H9 (cell line): ENCODE measurements around the gene GUF1. TPM values are rescaled to one million over a fixed set of nuclear protein-coding genes. Genes with fewer than 3 reads are reported as not detected.

Source experiments
- DNase-seq: peaks from one replicate; pipeline ENCODE4 v3.0.0-alpha.2; 2017
- H2AFZ ChIP-seq: one replicate; pipeline ENCODE4 v1.6.1; 2013; ENCODE audit warnings: mild to moderate bottlenecking, low read length, control low read depth, moderate library complexity
- H2AK5ac ChIP-seq: 2 replicates; pipeline ENCODE4 v1.6.1; 2013; ENCODE audit warnings: low read length, control low read depth, mixed read lengths; ENCODE audit not compliant: insufficient read length
- H2BK120ac ChIP-seq: one replicate; pipeline ENCODE4 v1.6.1; 2013; ENCODE audit warnings: low read depth, mild to moderate bottlenecking, low read length, control low read depth, inconsistent platforms; ENCODE audit not compliant: poor library complexity, severe bottlenecking
- H2BK12ac ChIP-seq: 2 replicates; pipeline ENCODE4 v1.6.1; 2013; ENCODE audit warnings: low read length, control low read depth, mixed read lengths, low read depth; ENCODE audit not compliant: insufficient read length
- H2BK15ac ChIP-seq: 2 replicates; pipeline ENCODE4 v1.6.1; 2013; ENCODE audit warnings: low read depth, low read length, control low read depth
- H2BK20ac ChIP-seq: one replicate; pipeline ENCODE4 v1.6.1; 2013; ENCODE audit warnings: low read depth, mild to moderate bottlenecking, low read length, control low read depth, inconsistent platforms; ENCODE audit not compliant: poor library complexity, severe bottlenecking
- H2BK5ac ChIP-seq: 2 replicates; pipeline ENCODE4 v1.6.1; 2013; ENCODE audit warnings: low read length, control low read depth, mixed read lengths; ENCODE audit not compliant: insufficient read length
- H3K14ac ChIP-seq: 2 replicates; pipeline ENCODE4 v1.6.1; 2013; ENCODE audit warnings: low read length, control low read depth; ENCODE audit not compliant: insufficient read depth
- H3K18ac ChIP-seq: 2 replicates; pipeline ENCODE4 v1.6.1; 2013; ENCODE audit warnings: low read depth, mild to moderate bottlenecking, mixed read lengths, low read length, control low read depth; ENCODE audit not compliant: insufficient read length
- H3K23ac ChIP-seq: 2 replicates; pipeline ENCODE4 v1.6.1; 2013; ENCODE audit warnings: low read length, control low read depth, mixed read lengths, low read depth; ENCODE audit not compliant: insufficient read length
- H3K23me2 ChIP-seq: 2 replicates; pipeline ENCODE4 v1.6.1; 2013; ENCODE audit warnings: low read depth, mild to moderate bottlenecking, mixed read lengths, low read length, control low read depth; ENCODE audit not compliant: insufficient read length, poor library complexity, severe bottlenecking
- H3K27ac ChIP-seq: 2 replicates; pipeline ENCODE4 v1.5.1; 2013; ENCODE audit warnings: low read length, control low read depth, mixed read lengths, low read depth; ENCODE audit not compliant: insufficient read length
- H3K27me3 ChIP-seq: 2 replicates; pipeline ENCODE4 v1.6.1; 2013; ENCODE audit warnings: low read length, control low read depth, inconsistent platforms; ENCODE audit not compliant: insufficient read depth
- H3K4ac ChIP-seq: 2 replicates; pipeline ENCODE4 v1.6.1; 2013; ENCODE audit warnings: low read depth, mild to moderate bottlenecking, control low read depth, inconsistent platforms, low read length, moderate library complexity
- H3K4me1 ChIP-seq: 2 replicates; pipeline ENCODE4 v1.6.1; 2013; ENCODE audit warnings: low read length, control low read depth, inconsistent platforms; ENCODE audit not compliant: insufficient read depth
- H3K4me2 ChIP-seq: 2 replicates; pipeline ENCODE4 v1.6.1; 2013; ENCODE audit warnings: low read length, control low read depth, mixed read lengths; ENCODE audit not compliant: insufficient read length, insufficient read depth
- H3K56ac ChIP-seq: 2 replicates; pipeline ENCODE4 v1.6.1; 2013; ENCODE audit warnings: low read depth, mild to moderate bottlenecking, mixed read lengths, low read length, control low read depth; ENCODE audit not compliant: insufficient read length
- H3K79me1 ChIP-seq: 2 replicates; pipeline ENCODE4 v1.6.1; 2013; ENCODE audit warnings: low read depth, mild to moderate bottlenecking, moderate library complexity, low read length, control low read depth, inconsistent platforms; ENCODE audit not compliant: insufficient read depth, poor library complexity, severe bottlenecking
- H3K79me2 ChIP-seq: 2 replicates; pipeline ENCODE4 v1.6.1; 2013; ENCODE audit warnings: low read length, control low read depth, inconsistent platforms; ENCODE audit not compliant: insufficient read depth
- H3K9ac ChIP-seq: 2 replicates; pipeline ENCODE4 v1.6.1; 2013; ENCODE audit warnings: low read length, control low read depth, mixed read lengths; ENCODE audit not compliant: insufficient read length; ENCODE audit errors: extremely low read depth
- H3K9me3 ChIP-seq: one replicate; pipeline ENCODE4 v1.6.1; 2013; ENCODE audit warnings: low read depth, low read length, inconsistent platforms; ENCODE audit not compliant: control insufficient read depth
- H3T11ph ChIP-seq: one replicate; pipeline ENCODE4 v1.6.1; 2013; ENCODE audit warnings: mild to moderate bottlenecking, low read length, control low read depth, inconsistent platforms
- H4K20me1 ChIP-seq: one replicate; pipeline ENCODE4 v1.6.1; 2013; ENCODE audit not compliant: control insufficient read depth, insufficient read length, insufficient read depth
- H4K5ac ChIP-seq: 2 replicates; pipeline ENCODE4 v1.6.1; 2013; ENCODE audit warnings: low read depth, mild to moderate bottlenecking, mixed read lengths, low read length, control low read depth; ENCODE audit not compliant: insufficient read length
- H4K8ac ChIP-seq: replicated peaks from 2 replicates; pipeline ENCODE4 v1.6.1; 2013; ENCODE audit warnings: low read length, control low read depth, mixed read lengths, low read depth; ENCODE audit not compliant: insufficient read length
- H4K91ac ChIP-seq: 2 replicates; pipeline ENCODE4 v1.6.1; 2013; ENCODE audit warnings: low read depth, mild to moderate bottlenecking, moderate library complexity, mixed read lengths, low read length, control low read depth; ENCODE audit not compliant: insufficient read length
- H3K27ac Mint-ChIP-seq, 3 experiments: 2 replicates in 2 of 3; 3 replicates in 1 of 3; pipeline ENCODE4 v1.8.0; 2020 to 2021; ENCODE audit warnings: mixed read lengths in 3 of 3, mild to moderate bottlenecking in 1 of 3, moderate library complexity in 1 of 3
- H3K27me3 Mint-ChIP-seq: 2 replicates; pipeline ENCODE4 v1.8.0; 2021; ENCODE audit warnings: low read depth, mild to moderate bottlenecking, moderate library complexity, mixed read lengths
- H3K36me3 Mint-ChIP-seq, 3 experiments: 2 replicates in 2 of 3; 3 replicates in 1 of 3; pipeline ENCODE4 v1.8.0; 2020 to 2021; ENCODE audit warnings: low read depth in 3 of 3, mixed read lengths in 3 of 3; ENCODE audit not compliant: insufficient read depth in 1 of 3
- H3K4me1 Mint-ChIP-seq, 2 experiments: 2 replicates each; pipeline ENCODE4 v1.8.0; 2020; ENCODE audit warnings: mixed read lengths in 2 of 2
- H3K4me3 Mint-ChIP-seq, 2 experiments: 2 replicates in 1 of 2; 3 replicates in 1 of 2; pipeline ENCODE4 v1.8.0; 2020 to 2021; ENCODE audit warnings: mild to moderate bottlenecking in 2 of 2, mixed read lengths in 2 of 2, moderate library complexity in 1 of 2
- H3K9me3 Mint-ChIP-seq, 2 experiments: 2 replicates in 1 of 2; 3 replicates in 1 of 2; pipeline ENCODE4 v1.8.0; 2020; ENCODE audit warnings: mild to moderate bottlenecking in 2 of 2, mixed read lengths in 2 of 2, moderate library complexity in 1 of 2
- CTCF ChIP-seq: fragments of 200-600 bp; sonication (generic); conservative IDR thresholded peaks from 3 replicates; pipeline ENCODE4 v1.8.0; 2021; ENCODE audit warnings: antibody characterized with exemption, mild to moderate bottlenecking
- WGBS: extraction: QIAGEN DNeasy Blood & Tissue Kit; methylation state at CpG from one replicate; pipeline ENCODE4 v1.1.7; 2013; ENCODE audit warnings: missing lambda C conversion rate, low lambda C conversion rate, mixed read lengths; ENCODE audit not compliant: insufficient read length; ENCODE audit errors: extremely low coverage; 5-methylcytosine and 5-hydroxymethylcytosine counted together
- long read RNA-seq: library from polyadenylated mRNA; unstranded; transcript quantifications from one replicate; pipeline ENCODE4 v2.0.0, GENCODE V29; 2020
- total RNA-seq: library from RNA; stranded (reverse); gene quantifications from 2 replicates; pipeline ENCODE4 v1.2.1, GENCODE V29; 2021

The GUF1 gene
- total RNA-seq, result 35.4 and 38.6 TPM in 2 replicates
- long read RNA-seq, full-length matches to known transcripts, result 123 of 207 reads
- long read RNA-seq, partial matches to known transcripts, result 49 of 207 reads
- long read RNA-seq, other reads (novel, unspliced or antisense), result 35 of 207 reads

GRCh38 chr4:44678094-44679041 is at the start of gene GUF1:
TSS of gene GUF1 (plus strand) at chr4:44678420. CDS start at chr4:44678623, 203 bp downstream.
- Histone ChIP-seq H3T11ph (no peak within 1 kb of the TSS), H3K9me3 (no peaks in the 10 kb centered on the region), H3K4me1 (peaks cover 2% of the 10 kb centered on the region; the same call in 1 of the 2 replicates), H3K23me2 (peaks cover 4% of the 10 kb centered on the region), H4K91ac (no peak within 1 kb of the TSS), H2BK120ac (no peak within 1 kb of the TSS), H2BK5ac (no peak within 1 kb of the TSS), H3K27ac (no peak within 1 kb of the TSS), H3K14ac (peak within 1 kb of the TSS; percentile 94), H3K79me1 (peaks cover 3% of the 10 kb centered on the region), H4K5ac (no peak within 1 kb of the TSS), H3K4me2 (peak within 1 kb of the TSS; percentile 59), H2AFZ (peak within 1 kb of the TSS; percentile 46), H3K18ac (peak within 1 kb of the TSS; percentile 78), H3K79me2 (peaks cover 7% of the 10 kb centered on the region; the same call in 1 of the 2 replicates), H2BK15ac (no peak within 1 kb of the TSS), H4K20me1 (no peaks in the 10 kb centered on the region), H2BK12ac (no peak within 1 kb of the TSS), H2AK5ac (no peak within 1 kb of the TSS), H2BK20ac (no peak within 1 kb of the TSS), H3K27me3 (no peaks in the 10 kb centered on the region), H3K9ac (peak within 1 kb of the TSS; percentile 83), H3K4ac (no peak within 1 kb of the TSS), H3K56ac (no peak within 1 kb of the TSS), H3K23ac (no peak within 1 kb of the TSS), H4K8ac (no peak within 1 kb of the TSS)
- DNase-seq, result peak; percentile 92
- TF ChIP-seq CTCF, result no peak
- Mint-ChIP-seq H3K4me3 (peak within 1 kb of the TSS; percentile 91 to 97), H3K27ac (peak within 1 kb of the TSS; percentile 88 to 99 (median 99)), H3K36me3 (peaks cover 0 to 11% (median 11%) of the 10 kb centered on the region in 3 experiments; a peak in 4 of 7 replicates), H3K27me3 (peaks cover 4% of the 10 kb centered on the region; the same call in 1 of the 2 replicates), H3K4me1 (peaks cover 10 to 19% of the 10 kb centered on the region in 2 experiments), H3K9me3 (no peaks in the 10 kb centered on the region; a peak in 1 of 5 replicates)
- WGBS, result no CpG with 5 or more reads among the region's 57 CpGs
